ENCODE results near the gene EPAS1.

Gene EPAS1

GRCh38 chr2:46387292-46387691, 90.1 kb downstream of the EPAS1 start:
- TF ChIP-seq, protein P1, sequence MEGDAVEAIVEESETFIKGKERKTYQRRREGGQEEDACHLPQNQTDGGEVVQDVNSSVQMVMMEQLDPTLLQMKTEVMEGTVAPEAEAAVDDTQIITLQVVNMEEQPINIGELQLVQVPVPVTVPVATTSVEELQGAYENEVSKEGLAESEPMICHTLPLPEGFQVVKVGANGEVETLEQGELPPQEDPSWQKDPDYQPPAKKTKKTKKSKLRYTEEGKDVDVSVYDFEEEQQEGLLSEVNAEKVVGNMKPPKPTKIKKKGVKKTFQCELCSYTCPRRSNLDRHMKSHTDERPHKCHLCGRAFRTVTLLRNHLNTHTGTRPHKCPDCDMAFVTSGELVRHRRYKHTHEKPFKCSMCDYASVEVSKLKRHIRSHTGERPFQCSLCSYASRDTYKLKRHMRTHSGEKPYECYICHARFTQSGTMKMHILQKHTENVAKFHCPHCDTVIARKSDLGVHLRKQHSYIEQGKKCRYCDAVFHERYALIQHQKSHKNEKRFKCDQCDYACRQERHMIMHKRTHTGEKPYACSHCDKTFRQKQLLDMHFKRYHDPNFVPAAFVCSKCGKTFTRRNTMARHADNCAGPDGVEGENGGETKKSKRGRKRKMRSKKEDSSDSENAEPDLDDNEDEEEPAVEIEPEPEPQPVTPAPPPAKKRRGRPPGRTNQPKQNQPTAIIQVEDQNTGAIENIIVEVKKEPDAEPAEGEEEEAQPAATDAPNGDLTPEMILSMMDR (conservative IDR thresholded peaks at IDR 0.05; ENCODE audit: low read depth, low read length): no peak
- DNase-seq (ENCODE audit: low read depth): no peak
- H3K4me3 ChIP-seq (ENCODE audit: low read length): no peak overlapping the region

GRCh38 chr2:46387886-46388515, 90.8 kb downstream of the EPAS1 start:
- DNase-seq (ENCODE audit: low read depth): no peak
- no peak overlapping the region for H3K4me3 ChIP-seq (ENCODE audit: low read length)
- TF ChIP-seq, protein P1 (conservative IDR thresholded peaks at IDR 0.05; ENCODE audit: low read depth, low read length): no peak

DNA sequence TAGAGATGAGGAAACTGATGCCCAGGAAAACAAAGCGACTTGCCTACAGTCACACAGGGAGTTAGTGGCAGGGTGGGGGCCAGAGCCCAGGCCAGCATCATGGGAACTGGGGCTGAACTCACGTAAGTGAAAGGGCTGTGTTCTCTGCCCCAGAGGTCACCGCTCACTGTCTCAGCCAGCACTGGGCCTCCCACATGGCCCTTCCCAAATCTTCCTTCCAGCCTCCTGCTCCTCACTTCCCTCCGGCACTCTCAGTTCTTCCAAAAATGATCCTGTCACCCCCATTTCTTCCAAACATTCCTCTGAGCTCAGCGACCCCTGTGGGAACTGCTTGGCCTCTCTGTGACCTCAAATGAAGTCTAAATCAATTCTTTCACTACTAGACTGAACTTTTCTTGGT, 91.7 kb downstream of the EPAS1 start:
- H3K4me3 ChIP-seq (ENCODE audit: low read length): no peak overlapping the region
- TF ChIP-seq, protein P1 (conservative IDR thresholded peaks at IDR 0.05; ENCODE audit: low read depth, low read length): no peak

GRCh38 chr2:46389417-46389916, 92.3 kb downstream of the EPAS1 start:
- no peak for DNase-seq (ENCODE audit: low read depth)
- TF ChIP-seq, protein P1 (conservative IDR thresholded peaks at IDR 0.05; ENCODE audit: low read depth, low read length): no peak
- H3K4me3 ChIP-seq (ENCODE audit: low read length): no peak overlapping the region

More for the DNA sequence above, 91.7 kb downstream of the EPAS1 start:
- DNase-seq (ENCODE audit: low read depth): no peak

DNA sequence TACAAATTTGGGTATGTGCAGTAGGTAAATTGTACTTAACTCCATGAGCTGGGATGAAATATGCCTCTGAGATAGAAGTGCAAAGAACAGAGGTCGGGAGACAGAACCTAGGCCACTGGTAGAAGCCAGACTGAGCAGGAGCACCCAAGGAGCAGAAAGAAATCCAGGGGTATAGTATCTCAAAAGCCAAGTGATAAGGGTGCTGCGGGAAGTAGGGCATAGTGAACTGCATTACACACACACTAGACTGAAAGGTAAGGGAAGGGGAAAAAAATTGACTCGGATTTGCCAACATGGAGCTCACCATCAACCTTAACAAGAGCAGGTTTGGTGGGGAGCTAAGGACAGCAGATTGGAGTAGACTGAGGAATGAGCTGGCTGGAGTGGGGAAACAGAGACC, 92.8 kb downstream of the EPAS1 start:
- DNase-seq (ENCODE audit: low read depth): no peak
- TF ChIP-seq, protein P1 (conservative IDR thresholded peaks at IDR 0.05; ENCODE audit: low read depth, low read length): no peak
- H3K4me3 ChIP-seq (ENCODE audit: low read length): no peak overlapping the region

DNA sequence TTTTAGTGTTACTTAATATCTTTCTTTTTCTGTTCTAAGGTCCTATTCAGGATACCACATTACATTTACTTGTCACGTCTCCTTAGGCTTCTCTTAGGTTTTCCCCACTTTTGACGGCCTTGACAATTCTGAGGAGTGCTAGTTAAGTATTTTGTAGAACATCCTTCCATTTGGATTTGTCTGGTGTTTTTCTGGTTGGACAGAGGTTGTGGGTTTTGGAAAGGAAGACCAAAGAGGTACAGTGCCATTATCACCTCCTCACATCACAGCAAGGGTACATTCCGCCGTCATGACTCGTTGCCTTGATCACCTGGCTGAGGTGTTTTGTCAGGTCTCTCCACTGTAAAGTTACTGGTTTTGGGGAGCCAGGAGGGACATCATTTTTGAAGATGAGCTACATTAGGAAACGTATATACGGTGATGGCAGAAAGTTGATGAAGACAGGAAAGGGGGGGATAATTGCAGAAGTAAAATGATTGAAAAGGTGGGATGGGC, 93.7 kb downstream of the EPAS1 start:
- no peak overlapping the region for H3K4me3 ChIP-seq (ENCODE audit: low read length)
- DNase-seq (ENCODE audit: low read depth): no peak
- TF ChIP-seq, protein P1 (conservative IDR thresholded peaks at IDR 0.05; ENCODE audit: low read depth, low read length): no peak

All from retinal pigment epithelial cell (primary cell).